PFSK-1 (cell line): ENCODE data around the gene TRPV3.

Experiments
- FOXP2 ChIP-seq: optimal IDR thresholded peaks from 2 replicates; pipeline ENCODE3; 2011; ENCODE audit warnings: borderline replicate concordance, control low read depth, inconsistent platforms; ENCODE audit not compliant: insufficient read depth; ENCODE audit errors: extremely low read length, extremely low read depth
- POLR2AphosphoS5 ChIP-seq: IDR thresholded peaks from 2 replicates; pipeline ENCODE4 v1.6.1; 2012; ENCODE audit warnings: low read depth, mild to moderate bottlenecking, control low read depth, low read length, moderate library complexity
- REST ChIP-seq, 2 experiments: IDR thresholded peaks; 2 replicates each; pipeline versions ENCODE4 v1.6.1 to v1.8.0; 2011 to 2012; ENCODE audit warnings: low read depth in 2 of 2, low read length in 2 of 2, control low read depth in 1 of 2, inconsistent platforms in 1 of 2, mild to moderate bottlenecking in 1 of 2, moderate library complexity in 1 of 2; ENCODE audit not compliant: insufficient read depth in 1 of 2
- SIN3A ChIP-seq: IDR thresholded peaks from 2 replicates; pipeline ENCODE4 v1.6.1; 2012; ENCODE audit warnings: mild to moderate bottlenecking, low read length, moderate library complexity, borderline replicate concordance; ENCODE audit not compliant: insufficient read depth
- TAF1 ChIP-seq: IDR thresholded peaks from 2 replicates; pipeline ENCODE4 v1.6.1; 2012; ENCODE audit warnings: low read length, control low read depth, borderline replicate concordance; ENCODE audit not compliant: insufficient read depth

The TRPV3 gene

GRCh38 chr17:3576970-3577369 is 19.4 kb upstream of the TRPV3 start:
- no peak for TF ChIP-seq SIN3A
- TF ChIP-seq FOXP2 = no peak
- no peak for TF ChIP-seq REST (IDR thresholded peaks at IDR 0.05; ENCODE audit: insufficient read depth in 1 of 2, low read depth in 2 of 2, low read length in 2 of 2)
- TF ChIP-seq TAF1 = no peak
- TF ChIP-seq POLR2AphosphoS5 = no peak

GRCh38 chr17:3575511-3575910 is 17.9 kb upstream of the TRPV3 start:
- no peak for TF ChIP-seq FOXP2
- no peak for TF ChIP-seq REST (IDR thresholded peaks at IDR 0.05; ENCODE audit: insufficient read depth in 1 of 2, low read depth in 2 of 2, low read length in 2 of 2)
- no peak for TF ChIP-seq SIN3A
- no peak for TF ChIP-seq TAF1
- TF ChIP-seq POLR2AphosphoS5 = no peak

GRCh38 chr17:3574231-3574630 is 16.6 kb upstream of the TRPV3 start:
- TF ChIP-seq POLR2AphosphoS5 = no peak
- TF ChIP-seq REST (IDR thresholded peaks at IDR 0.05; ENCODE audit: insufficient read depth in 1 of 2, low read depth in 2 of 2, low read length in 2 of 2) = no peak
- TF ChIP-seq TAF1 = no peak
- TF ChIP-seq FOXP2 = no peak
- no peak for TF ChIP-seq SIN3A

GRCh38 chr17:3573246-3574100 is 15.9 kb upstream of the TRPV3 start:
- TF ChIP-seq REST (IDR thresholded peaks at IDR 0.05; ENCODE audit: insufficient read depth in 1 of 2, low read depth in 2 of 2, low read length in 2 of 2) = no peak
- no peak for TF ChIP-seq POLR2AphosphoS5
- TF ChIP-seq TAF1 = no peak
- TF ChIP-seq SIN3A = no peak
- no peak for TF ChIP-seq FOXP2
